Raji (cell line): ENCODE data around the gene MVB12B.

Source experiments
- POLR2A ChIP-seq: IDR thresholded peaks from 2 replicates; pipeline ENCODE4 v1.6.1; 2011; ENCODE audit warnings: low read depth, low read length, control low read depth; ENCODE audit not compliant: insufficient read depth

MVB12B gene

GRCh38 chr9:126298063-126298801 lies 28.4 kb upstream of the MVB12B start:
- TF ChIP-seq POLR2A, result no peak

- no peak for TF ChIP-seq POLR2A
Measured at GRCh38 chr9:126299706-126300276, 26.8 kb upstream of the MVB12B start.

GRCh38 chr9:126301196-126301595 lies 25.4 kb upstream of the MVB12B start:
- no peak for TF ChIP-seq POLR2A

- TF ChIP-seq POLR2A, result no peak
Measured at GRCh38 chr9:126301985-126302603, 24.5 kb upstream of the MVB12B start.

GRCh38 chr9:126302730-126303129 lies 23.9 kb upstream of the MVB12B start:
- TF ChIP-seq POLR2A, result no peak

GRCh38 chr9:126303488-126303887 lies 23.1 kb upstream of the MVB12B start:
- no peak for TF ChIP-seq POLR2A

- no peak for TF ChIP-seq POLR2A
Measured at GRCh38 chr9:126304207-126304970, 22.2 kb upstream of the MVB12B start.

- no peak for TF ChIP-seq POLR2A
Measured at GRCh38 chr9:126304971-126305320, 21.7 kb upstream of the MVB12B start.

- no peak for TF ChIP-seq POLR2A
Measured at GRCh38 chr9:126306071-126306647, 20.5 kb upstream of the MVB12B start.

GRCh38 chr9:126307322-126308061 lies 19.1 kb upstream of the MVB12B start:
- TF ChIP-seq POLR2A, result no peak

- TF ChIP-seq POLR2A, result no peak
Measured at GRCh38 chr9:126309427-126310189, 17.0 kb upstream of the MVB12B start.

GRCh38 chr9:126312584-126313551 lies 13.8 kb upstream of the MVB12B start:
- TF ChIP-seq POLR2A, result no peak
